HG03432 (cell line): Measurements from ENCODE around the gene DAB2IP.

Experiments used
- ATAC-seq: cut with Tn5 transposase; IDR thresholded peaks from one replicate; pipeline ENCODE4 v1.9.1; 2021; ENCODE audit warnings: mild to moderate bottlenecking, moderate library complexity; ENCODE audit not compliant: unreplicated experiment

The DAB2IP gene

GRCh38 chr9:121755581-121755980 lies 104.1 kb downstream of the DAB2IP start:
- no peak for ATAC-seq

DNA sequence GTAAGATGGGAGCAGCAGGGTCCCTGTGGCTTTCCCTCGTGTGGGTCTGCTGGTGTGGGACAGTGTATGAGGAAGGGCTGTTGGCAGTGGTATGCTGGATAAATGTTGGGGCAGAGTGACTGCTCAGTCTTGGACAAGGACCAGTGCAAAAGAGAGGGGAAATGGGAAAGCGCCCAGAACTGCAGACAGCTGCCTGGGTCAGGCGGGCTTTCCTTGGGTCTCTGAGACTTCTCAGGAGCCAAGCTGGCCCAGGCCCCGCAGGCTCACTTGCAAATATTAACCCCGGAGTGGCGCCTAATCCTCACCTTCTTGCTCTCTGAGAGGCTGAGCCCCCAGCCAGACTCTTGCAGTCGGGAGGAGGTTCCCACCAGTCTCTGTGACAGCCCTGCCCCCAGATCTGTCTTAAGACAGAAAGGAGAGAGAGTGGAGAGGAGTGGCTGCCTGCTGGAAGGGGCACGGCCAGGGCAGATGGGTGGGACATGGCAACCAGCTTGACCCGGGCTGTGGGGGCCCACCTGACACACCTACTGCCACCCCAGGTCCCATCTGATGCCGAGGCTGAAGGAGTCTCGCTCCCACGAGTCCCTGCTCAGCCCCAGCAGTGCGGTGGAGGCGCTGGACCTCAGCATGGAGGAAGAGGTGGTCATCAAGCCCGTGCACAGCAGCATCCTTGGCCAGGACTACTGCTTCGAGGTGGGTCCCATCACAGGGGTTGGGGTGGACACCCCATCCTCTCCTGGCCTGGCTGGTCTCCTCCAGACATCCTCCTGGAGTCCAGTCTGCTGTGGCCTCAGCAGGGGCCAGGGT lies 105.2 kb downstream of the DAB2IP start:
- no peak for ATAC-seq

- ATAC-seq: no peak
Observed at GRCh38 chr9:121757281-121757585, 105.8 kb downstream of the DAB2IP start.

GRCh38 chr9:121758693-121759092 lies 107.3 kb downstream of the DAB2IP start:
- ATAC-seq: no peak

DNA sequence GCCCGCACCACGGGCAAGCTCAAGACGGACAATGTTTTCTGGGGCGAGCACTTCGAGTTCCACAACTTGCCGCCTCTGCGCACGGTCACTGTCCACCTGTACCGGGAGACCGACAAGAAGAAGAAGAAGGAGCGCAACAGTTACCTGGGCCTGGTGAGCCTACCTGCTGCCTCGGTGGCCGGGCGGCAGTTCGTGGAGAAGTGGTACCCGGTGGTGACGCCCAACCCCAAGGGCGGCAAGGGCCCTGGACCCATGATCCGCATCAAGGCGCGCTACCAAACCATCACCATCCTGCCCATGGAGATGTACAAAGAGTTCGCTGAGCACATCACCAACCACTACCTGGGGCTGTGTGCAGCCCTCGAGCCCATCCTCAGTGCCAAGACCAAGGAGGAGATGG lies 108.6 kb downstream of the DAB2IP start:
- no peak for ATAC-seq

DNA sequence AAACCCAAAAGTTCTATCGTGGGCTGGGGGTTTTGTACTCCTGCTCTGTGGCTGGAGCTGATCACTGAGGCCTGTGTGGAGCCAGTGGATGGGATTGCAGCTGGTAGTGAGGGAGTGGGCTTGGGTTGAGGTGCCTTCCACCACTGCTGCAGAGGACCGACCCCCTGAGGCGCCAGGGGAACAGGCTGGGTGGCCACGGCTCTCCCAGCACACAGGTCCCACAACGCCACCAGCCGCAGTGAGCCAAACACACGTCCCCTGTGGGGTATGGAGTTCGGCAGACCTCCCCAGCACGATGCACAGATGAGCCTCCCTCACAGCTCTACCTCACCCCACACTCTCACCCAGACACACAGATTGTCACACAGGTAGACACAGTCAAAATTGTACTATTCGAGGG lies 109.1 kb downstream of the DAB2IP start:
- no peak for ATAC-seq

DNA sequence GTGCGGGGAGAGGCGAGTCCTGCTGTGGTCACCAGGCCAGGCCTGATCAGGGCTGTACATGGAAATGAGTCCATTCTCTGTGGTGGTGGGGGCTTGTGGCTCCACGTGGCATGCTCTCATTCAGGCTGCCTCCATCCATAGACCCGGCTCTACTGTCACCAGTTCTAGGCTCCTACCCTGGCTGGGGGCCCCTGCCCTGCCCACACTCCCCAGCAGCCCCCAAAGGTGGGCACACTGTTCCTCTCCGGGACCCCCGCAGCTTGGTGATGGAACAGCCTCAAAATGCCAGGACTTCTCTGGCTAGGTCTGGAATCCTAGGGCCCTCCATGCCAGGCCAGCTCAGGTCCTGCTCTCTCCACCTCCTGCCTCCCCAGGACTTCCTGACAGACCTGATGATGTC lies 111.7 kb downstream of the DAB2IP start:
- no peak for ATAC-seq

DNA sequence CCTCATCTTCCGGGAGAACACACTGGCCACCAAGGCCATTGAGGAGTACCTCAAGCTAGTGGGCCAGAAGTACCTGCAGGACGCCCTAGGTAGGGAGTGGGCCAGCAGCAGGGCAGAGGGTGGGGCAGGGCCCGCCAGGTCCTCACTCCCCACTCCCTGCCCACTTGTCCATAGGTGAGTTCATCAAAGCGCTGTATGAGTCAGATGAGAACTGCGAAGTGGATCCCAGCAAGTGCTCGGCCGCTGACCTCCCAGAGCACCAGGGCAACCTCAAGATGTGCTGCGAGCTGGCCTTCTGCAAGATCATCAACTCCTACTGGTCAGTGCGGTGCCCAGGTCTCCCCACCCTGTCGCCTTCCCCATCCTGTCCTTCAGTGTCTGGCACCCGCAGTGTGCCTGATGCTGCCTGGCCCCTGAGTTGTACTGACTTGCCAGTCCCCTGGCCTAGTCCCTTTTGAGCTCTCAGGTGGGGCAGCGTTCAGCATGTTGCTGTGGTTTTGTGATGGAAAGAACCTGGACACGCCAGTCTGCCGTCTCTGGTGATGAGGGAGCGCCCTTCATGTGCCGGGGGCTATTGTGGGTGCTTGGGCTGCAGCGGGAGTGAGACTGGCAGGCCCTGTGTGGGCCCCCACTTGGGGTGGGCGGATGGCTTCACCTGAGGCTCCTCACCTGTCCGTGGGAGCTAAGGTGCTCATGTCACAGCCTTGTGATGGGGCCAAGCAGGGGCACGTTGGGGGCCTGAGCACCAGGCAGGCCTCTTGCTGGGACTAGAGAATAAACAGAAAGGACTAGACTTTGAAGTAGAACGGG lies 112.3 kb downstream of the DAB2IP start:
- no peak for ATAC-seq

- ATAC-seq: no peak
Observed at GRCh38 chr9:121764371-121764730, 112.9 kb downstream of the DAB2IP start.

GRCh38 chr9:121765021-121765950 lies 113.9 kb downstream of the DAB2IP start:
- ATAC-seq: no peak

GRCh38 chr9:121766081-121766683 lies 114.7 kb downstream of the DAB2IP start:
- ATAC-seq: no peak

GRCh38 chr9:121767171-121767769 lies 115.8 kb downstream of the DAB2IP start:
- ATAC-seq: no peak

DNA sequence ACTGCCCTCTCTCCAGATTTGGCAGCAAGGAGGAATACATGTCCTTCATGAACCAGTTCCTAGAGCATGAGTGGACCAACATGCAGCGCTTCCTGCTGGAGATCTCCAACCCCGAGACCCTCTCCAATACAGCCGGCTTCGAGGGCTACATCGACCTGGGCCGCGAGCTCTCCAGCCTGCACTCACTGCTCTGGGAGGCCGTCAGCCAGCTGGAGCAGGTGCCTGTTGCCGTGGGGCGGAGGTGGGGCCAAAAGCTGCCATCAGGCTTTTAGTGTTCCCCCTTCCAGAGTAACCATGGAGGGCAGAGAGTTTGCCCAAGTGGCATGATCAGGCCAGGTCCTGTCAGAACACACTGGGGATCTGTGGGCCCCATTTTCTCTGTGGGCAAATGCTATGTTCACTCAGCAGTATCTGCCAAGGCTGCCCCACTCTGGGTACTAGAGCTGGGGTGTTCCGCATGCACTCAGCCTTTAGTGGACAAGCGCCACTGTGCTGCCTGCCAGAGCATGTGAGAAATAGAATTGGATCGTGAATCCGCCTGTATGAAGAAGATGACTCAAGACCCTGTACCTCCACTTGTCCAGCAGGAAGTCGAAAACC lies 117.1 kb downstream of the DAB2IP start:
- no peak for ATAC-seq

DNA sequence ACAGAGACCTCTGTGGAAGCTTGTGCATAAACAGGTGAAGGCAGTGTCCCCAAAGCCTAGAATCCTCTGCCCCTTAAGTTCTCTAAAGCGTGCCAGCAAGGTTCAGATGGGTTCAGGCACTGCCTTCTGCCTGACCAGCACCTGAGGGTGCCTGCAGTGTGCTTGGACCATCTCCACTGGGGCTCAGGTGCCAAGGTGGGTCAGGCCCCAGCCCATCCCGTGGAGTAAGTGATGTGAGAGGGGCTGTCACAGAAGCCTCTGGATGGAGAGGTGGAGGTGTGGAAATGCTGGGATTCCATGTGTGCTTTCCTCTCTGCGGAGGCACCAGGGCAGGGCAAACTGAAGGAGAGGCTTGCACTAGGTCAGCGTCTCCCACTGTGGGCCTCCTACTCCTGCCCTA lies 118.5 kb downstream of the DAB2IP start:
- ATAC-seq: no peak

DNA sequence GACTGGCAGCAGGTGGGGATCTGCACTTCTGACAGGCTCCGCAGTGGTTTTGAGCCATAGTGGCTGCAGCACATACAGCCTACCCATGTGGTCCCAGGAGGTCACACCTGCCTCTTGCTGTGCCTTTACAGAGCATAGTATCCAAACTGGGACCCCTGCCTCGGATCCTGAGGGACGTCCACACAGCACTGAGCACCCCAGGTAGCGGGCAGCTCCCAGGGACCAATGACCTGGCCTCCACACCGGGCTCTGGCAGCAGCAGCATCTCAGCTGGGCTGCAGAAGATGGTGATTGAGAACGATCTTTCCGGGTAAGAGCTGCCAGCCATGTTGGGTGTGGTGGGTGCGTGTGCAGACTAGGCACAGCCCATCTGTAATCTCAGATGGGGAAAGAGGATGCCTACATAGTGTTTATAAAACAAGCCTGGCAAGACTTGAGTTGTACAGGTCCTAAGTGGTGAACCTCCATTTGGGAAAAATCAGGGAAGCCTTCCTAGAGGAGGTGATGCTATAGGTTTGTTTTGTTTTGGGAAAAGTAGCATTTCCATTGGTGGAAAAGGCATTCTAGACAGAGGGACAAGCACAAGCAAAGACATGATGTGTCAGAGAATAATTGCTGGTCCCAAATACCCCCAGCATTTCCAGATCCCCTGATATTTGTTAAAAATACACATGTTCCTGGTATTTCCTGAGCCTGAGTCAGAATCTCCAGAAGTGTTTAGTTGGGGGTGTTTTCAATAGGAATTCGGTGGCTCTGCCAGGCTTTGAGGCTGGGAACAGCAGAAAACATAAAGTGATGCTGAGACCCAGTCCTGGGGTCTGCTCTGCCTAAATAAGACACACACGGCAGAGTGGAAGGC lies 119.2 kb downstream of the DAB2IP start:
- ATAC-seq: no peak

DNA sequence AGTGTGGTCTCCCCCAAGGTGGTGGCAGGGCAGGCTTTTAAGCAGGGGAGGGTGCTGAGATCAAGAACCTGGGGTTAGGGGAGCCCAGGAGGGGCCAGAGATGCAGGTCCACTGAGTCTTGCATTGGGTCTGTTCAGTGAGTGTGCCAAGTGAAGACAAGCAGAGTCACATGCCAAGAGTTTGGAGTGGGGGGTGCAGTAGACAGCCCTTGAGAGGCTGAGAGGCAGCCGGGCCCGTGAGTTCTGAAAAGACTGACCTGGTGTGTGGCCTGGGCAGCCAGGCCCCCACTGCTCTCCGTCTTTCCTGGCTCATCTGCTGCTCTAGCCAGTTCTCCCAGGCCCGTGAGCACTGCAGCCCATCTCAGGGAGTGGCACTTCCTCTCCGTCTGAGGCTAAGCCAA lies 120.0 kb downstream of the DAB2IP start:
- no peak for ATAC-seq

DNA sequence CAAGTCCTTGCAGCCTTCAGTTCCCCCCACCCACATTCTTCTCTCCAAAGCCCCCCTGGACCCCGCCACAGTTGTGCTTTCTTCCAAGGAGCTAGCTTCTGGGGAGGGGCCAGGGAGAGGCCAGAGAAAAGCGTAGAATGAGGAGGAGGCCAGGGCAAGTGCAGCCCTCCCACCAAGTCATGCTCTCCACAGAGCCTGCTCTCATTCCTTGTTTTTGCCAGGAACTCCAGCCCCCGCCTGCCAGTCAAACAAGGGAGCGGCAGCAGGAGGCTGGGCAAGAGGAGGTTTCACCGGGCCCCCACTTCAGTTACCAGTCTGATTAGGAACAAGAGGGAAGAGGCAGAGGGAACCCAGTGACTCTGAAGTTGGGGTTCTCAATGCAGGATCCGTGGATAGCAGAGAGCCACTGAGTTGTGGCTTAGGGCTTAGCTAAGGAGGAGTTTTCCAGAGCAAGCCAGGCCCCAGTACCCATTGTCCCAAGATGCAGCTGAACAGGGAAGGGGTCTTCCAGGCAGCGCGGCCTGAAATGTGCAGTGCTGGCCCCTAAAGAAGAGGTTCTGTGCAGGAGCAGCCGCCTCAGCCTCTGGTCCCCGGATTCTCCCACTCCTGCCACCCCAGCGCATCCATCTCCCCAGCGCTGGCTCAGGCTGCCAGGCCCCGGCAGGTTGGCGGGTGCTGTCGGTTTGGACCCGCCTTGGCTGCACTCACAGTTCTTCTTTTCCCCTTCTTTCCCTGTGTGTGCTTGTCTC lies 120.6 kb downstream of the DAB2IP start:
- no peak for ATAC-seq

DNA sequence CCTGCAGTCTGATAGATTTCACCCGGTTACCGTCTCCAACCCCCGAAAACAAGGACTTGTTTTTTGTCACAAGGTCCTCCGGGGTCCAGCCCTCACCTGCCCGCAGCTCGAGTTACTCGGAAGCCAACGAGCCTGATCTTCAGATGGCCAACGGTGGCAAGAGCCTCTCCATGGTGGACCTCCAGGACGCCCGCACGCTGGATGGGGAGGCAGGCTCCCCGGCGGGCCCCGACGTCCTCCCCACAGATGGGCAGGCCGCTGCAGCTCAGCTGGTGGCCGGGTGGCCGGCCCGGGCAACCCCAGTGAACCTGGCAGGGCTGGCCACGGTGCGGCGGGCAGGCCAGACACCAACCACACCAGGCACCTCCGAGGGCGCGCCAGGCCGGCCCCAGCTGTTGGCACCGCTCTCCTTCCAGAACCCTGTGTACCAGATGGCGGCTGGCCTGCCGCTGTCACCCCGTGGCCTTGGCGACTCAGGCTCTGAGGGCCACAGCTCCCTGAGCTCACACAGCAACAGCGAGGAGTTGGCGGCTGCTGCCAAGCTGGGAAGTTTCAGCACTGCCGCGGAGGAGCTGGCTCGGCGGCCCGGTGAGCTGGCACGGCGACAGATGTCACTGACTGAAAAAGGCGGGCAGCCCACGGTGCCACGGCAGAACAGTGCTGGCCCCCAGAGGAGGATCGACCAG lies 121.3 kb downstream of the DAB2IP start:
- no peak for ATAC-seq
